Measurements from ENCODE around the gene PDS5B.
"Not testable (repeated sequence)": the region's sequence is repeated elsewhere in the genome, so short reads cannot be mapped to it uniquely, and the experiment has no call there.

PDS5B gene

DNA sequence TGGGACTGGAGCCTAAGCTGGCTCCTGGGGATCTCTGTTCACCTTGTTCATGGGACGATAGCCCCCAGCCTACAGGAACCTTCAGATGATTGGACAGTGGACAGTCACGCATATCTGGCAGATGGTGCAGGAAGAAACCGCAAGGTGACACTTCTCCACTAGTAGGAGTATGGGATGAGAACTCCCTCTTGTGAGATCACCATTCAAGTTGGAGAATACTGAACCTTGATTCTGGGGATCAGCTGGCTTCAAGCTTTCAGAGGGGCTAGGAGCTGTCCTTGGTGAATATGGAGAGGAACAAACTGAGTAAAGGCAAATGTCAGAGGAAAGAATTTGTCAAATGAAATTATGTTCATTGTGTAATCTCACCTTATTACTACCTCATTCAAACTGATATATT lies 204.5 kb downstream of the PDS5B start:
- no peak for DNase-seq (ENCODE audit: low read depth in 1 of 2, low spot score in 1 of 2)

DNA sequence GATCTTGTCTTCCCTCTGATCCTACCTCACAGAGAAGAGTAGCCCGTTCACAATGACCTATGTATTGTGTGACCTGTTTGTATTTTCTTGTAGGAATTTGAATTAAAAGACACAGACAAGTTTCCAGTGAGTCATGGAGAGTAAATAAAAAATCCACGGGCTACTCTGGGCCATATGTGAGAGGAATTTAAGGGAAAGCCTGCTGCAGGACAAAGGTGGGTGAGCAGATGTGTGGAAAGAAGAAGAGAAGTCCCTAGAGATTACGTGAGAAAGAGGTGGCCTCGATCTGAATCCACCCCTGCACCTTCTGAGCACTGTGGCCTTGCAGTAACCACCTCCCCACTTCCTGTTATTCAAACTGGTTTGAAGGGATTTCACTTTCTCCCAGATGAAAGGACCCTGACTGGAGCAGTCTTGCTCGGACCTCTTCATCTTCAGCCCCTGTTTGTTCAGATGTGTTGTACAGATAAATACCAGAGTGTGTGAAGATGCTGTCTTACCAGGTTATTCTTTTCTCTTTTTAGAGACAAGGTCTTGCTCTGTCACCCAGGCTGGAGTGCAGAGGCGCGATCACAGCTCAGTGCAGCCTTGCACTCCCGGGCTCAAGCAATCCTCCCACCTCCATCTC lies 205.4 kb downstream of the PDS5B start:
- no peak for DNase-seq (ENCODE audit: low read depth in 1 of 2, low spot score in 1 of 2)

DNA sequence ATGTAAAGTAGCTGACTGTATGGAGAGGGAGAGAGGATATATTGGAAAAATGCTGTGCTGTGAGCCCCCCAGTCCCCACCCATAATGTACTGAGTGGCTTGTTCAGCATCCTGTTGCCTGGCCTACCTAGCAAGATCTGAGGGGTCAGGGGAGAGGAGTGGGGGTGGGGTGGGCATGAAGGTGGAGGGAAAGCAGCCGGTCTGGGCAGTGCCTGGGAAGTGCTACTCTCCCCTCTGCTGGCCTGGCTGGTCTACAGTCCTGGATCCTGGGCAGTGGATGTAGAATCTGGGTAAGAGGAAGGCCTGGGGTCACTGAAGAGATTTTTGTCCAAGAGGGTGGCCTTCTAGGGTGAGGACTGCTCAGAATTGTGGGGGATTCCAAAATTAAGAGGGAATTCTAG lies 210.5 kb downstream of the PDS5B start:
- no peak for DNase-seq (ENCODE audit: low read depth in 1 of 2, low spot score in 1 of 2)

DNA sequence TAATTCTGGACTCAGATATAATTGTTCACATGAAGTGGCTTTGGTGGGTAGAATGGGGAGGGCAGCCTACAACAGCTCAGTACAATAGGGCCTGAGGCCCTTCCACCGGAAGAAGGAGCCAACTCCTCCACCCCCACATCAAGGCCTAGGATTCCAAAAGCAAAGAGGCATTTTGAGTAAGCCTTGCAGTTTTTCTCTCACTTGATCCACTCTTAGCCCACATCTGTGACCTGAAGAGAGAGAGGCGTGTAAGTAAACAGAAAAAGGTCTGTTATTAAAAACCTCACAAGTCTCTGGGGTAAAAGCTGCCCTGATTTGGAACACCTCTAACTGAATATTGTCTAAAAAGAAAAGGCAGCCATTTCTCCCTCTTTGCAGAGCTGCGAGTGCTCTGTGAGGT lies 215.9 kb downstream of the PDS5B start:
- DNase-seq (ENCODE audit: low read depth in 1 of 2, low spot score in 1 of 2): no peak

DNA sequence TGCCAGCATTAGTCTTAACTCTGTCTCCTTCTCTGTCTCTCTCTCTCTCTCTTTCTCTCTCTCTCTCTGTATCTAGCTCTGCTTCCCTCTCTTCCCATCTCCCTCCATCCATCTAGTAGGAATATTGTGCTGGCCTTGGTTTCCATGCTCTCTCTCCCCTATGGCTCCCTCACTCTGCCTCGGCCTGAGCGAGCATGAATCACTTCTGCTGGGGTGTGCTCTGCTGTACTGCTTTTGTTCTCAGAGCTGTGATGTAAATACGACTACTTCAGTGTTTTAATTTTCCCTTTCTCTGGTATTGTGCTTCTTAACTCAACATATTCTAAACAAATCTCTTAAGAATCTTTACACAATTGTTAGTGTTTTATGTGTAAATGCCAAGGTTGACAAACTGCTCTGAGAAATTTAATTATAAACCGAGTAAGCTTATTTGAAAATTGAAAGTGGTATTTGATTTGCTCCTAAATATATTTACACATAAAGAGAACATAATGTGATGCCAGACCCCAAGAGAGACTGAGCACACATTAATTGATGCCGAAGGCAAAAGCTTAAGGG lies 218.5 kb downstream of the PDS5B start:
- DNase-seq (ENCODE audit: low read depth in 1 of 2, low spot score in 1 of 2): no peak

DNA sequence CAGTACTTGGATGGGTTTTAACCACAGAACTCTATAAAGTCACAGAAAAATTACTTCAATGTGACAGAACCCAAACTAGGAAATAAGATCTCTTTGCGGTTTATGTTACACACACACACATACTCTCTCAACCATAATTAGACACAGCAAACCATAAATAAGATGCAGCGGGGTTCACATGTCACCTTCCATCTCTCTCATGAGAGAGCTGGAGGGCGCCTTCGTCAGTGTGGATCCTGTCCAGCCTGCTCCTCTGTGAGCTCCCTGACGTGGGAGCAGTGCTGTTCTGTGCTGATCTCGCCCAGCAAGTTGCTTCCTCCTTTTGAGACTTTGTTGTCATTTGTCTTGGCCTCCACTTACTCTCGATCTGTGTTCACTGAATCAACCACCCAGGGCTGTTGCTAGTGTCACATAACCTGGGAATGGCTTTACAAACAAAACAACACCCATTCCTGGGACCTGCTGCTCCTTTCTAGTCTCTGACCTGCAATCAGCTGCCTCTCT lies 225.1 kb downstream of the PDS5B start:
- no peak for DNase-seq (ENCODE audit: low read depth in 1 of 2, low spot score in 1 of 2)

DNA sequence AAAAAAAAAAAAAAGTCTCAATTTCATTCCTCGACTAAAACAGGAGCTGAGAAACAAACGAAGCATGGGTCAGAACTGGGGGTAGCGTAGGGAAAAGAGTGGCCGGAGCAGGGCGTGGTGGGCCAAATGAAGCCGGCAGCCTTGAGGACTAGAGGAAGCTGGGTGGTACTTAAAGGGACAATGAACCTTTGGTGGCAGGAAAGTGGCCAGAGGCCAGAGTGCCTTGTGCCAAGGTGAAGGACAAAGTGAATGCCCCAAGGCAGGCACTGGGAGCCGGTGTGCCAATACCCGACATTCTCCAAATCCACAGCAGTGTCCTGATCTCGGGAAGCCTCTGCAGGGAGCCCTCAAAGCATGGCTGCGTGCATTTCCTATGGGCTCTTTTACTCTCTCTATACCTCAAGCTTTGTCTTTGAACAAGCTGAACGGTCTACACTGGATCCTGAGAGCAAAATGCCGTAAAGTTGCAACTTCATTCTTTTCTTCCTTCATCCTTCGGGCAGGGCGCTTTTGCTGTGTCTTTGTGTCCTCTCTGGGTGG lies 235.0 kb downstream of the PDS5B start:
- DNase-seq (ENCODE audit: low read depth in 1 of 2, low spot score in 1 of 2): no peak

DNA sequence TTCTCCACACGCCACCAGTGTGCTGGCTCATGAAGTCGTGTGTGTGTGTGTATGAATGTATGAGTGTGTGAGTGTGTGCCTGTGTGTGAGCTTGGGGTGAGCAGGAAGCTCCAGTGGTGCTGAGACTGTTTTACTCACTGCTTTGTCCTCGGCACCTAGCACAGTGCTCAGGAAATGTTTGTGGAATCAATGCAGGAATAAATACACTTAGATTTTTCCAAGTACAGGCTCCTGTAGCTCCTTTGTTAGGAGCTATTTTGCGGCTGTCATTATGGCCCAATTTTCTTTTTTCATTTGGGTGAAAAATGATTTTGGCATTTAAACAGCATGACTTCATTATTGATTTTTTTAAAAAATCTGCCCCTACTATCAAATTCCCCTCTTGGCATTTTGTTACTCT lies 236.5 kb downstream of the PDS5B start:
- DNase-seq (ENCODE audit: low read depth in 1 of 2, low spot score in 1 of 2): no peak

DNA sequence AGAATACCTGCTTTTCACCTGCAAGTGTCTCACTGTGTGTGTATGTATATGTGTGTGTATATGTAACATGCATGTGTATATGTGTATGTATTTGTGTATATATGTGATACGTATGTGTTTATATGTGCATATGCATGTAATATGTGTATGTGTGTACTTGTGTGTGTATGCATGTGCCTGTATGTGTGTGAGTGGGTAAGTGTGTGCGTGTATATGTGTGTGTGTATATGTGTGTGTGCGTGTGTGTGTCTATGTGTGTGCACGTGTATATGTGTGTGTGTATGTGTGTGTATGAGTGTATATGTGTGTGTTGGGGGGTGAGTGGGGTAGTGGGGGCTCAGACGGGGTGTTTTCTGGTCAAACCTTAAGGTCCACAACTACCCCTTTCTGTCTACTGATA lies 237.3 kb downstream of the PDS5B start:
- no peak for DNase-seq (ENCODE audit: low read depth in 1 of 2, low spot score in 1 of 2)

DNA sequence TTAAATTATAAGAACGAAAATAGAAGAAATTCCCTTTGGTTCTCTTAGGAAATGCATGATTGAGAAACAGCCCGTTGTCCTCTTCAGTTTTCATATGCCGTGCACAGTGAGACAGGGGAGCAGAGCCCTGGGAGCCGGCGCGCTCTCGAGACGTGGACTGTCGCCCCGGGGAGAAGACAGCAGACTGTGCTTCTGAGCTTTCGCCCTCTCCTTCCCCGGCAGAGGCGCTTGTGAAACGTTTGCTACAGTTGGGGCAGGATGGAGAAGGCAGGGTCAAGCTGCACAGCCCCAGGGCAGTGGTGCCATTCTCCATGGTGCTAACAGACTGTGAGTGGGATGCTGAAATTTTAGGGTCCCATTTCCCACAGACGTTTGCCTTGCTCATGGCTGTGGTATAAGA lies 237.8 kb downstream of the PDS5B start:
- DNase-seq (ENCODE audit: low read depth in 1 of 2, low spot score in 1 of 2): no peak

DNA sequence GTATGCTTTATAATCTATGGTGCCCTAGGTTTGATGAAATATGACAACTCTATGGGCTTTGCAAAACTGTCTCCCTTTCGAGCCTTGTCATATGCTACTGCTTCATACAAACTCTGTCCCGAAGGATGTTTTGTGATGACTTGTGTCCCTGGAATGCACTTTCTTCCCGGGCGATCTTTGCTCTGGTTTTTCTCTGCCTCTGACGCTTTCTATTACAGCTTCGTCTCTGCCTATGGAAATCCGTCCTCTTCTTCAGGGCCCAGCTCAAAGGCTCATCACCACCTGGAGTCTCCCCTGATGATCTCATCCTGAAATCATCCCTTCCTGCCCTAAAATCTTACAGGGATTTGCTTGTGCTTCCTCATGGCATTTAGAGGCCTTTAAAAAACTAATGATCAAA lies 238.4 kb downstream of the PDS5B start:
- no peak for DNase-seq (ENCODE audit: low read depth in 1 of 2, low spot score in 1 of 2)

DNA sequence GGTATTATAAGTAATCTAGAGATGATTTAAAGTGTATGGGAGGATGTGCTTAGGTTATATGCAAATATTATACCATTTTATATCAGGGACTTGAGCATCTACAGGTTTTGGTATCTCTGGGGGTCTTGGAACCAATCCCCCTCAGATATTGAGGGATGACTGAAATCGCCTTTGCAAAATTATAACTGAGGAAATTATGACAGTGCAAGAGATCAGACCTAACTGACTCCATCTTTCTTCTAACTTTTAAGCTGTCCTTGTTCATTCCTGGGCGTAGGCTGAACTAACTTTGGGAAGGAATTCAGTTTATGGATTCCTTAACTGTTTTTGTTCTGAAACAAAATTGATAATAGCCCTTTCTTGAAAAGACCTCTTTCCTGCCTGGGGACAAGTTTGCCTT lies 239.2 kb downstream of the PDS5B start:
- no peak for DNase-seq (ENCODE audit: low read depth in 1 of 2, low spot score in 1 of 2)

DNA sequence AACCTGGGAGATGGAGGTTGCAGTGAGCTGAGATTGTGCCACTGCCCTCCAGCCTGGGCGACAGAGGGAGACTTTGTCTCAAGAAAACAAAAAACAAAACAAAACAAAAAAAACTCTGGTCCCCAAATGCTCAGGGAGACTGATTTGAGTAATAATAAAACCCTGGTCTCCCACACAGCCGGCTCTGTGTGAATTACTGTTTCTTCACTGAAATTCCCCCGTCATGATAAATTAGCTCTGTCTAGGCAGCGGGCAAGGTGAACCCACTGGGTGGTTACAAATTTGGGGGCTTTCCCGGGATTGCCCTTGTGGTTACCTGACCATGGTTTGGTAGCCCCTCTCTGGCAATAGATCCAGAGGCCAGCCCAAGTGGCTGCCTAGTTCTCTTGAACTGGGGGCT lies 240.1 kb downstream of the PDS5B start:
- DNase-seq (ENCODE audit: low read depth in 1 of 2, low spot score in 1 of 2): not testable (repeated sequence)

All from activated T-helper 1 cell treated with anti-CD3 and anti-CD28 coated beads, Interleukin-2, amount 50 U/mL, for 16 hours (primary cell).